Amygdala (tissue), 56 donors: ENCODE data around the gene MSL3B.

Experiments used
- DNase-seq, 56 donors: peaks; one replicate each; lab custom pipeline; 2025; lab: John Stamatoyannopoulos, UW

MSL3B gene

GRCh38 chr2:233818639-233819621 lies 49.3 kb downstream of the MSL3B start:
- no peak for DNase-seq

- no peak for DNase-seq
Measured at GRCh38 chr2:233817995-233818638, 50.1 kb downstream of the MSL3B start.

DNA sequence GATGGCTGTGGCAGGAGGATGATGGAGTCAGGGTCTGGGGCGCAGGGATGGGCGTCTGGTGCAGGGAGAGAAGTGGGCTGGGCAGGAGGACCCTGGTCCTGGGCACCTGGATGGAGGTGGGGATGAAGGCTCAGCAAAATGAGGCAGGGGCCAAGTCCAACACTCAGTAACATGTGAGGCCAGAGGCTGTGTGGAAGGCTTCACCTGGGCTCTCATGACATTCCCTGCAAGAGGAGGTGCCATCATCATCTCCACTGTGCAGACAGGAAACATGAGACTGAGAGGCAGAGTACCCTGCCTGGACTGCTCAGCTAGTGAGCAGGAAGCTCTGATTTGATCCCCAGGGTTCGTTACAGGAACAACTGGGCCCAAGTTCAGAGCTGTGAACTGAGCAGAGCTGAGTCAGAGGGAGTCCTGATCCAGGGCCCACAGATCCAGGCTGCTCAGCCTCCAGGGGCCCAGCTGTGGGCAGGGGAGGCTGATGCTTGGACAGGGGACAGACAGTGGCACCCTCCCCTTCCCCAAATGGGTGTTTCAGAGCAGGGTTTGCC lies 50.8 kb downstream of the MSL3B start:
- no peak for DNase-seq

GRCh38 chr2:233816771-233817170 lies 51.4 kb downstream of the MSL3B start:
- DNase-seq = no peak

DNA sequence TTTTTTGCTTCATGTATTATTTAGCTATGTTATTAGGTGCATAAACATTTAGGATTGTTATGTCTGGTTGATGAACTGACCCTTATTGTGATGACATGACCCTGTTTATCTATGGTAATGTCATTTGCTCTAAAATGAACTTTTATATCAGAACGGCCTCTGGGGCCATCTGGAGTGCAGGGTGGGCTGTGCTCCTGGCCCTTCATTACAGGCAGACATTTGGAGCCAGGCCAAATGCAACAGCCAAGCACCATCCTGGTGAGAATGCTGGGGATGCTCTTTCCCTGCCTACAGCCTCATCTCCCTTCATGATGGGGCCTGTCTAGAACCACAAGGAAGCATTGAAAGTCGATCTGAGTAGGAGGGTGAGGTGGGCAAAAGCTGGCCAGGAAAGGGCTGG lies 51.9 kb downstream of the MSL3B start:
- no peak for DNase-seq

DNA sequence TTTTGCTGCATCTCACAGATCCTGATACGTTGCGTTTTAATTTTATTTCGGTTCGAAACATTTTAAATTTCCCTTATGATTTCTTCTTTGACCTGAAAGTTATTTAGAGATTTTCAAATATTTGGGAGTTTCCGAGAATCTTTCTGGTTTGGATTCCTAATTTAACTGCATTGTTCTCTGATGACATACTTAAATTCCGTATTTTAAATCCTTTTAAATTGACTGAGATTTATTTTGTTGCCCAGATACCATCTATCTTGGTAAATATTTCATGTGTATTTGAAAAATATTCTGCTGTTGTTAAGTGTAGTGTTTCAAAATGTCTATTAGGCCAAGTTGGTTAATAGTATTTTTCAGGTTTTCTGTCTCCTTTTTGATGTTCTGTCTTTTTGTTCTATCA lies 52.3 kb downstream of the MSL3B start:
- no peak for DNase-seq
